Measurements from ENCODE around the gene UPF1. TPM values are rescaled to one million over a fixed set of nuclear protein-coding genes. Genes with fewer than 3 reads are reported as not detected.
A peak's percentile ranks its signal among the peaks of the same experiment; 100 is the strongest.

UPF1 gene
- total and polyA plus RNA-seq, 10 donors = 31.2 to 161 (median 84.4) TPM

DNA sequence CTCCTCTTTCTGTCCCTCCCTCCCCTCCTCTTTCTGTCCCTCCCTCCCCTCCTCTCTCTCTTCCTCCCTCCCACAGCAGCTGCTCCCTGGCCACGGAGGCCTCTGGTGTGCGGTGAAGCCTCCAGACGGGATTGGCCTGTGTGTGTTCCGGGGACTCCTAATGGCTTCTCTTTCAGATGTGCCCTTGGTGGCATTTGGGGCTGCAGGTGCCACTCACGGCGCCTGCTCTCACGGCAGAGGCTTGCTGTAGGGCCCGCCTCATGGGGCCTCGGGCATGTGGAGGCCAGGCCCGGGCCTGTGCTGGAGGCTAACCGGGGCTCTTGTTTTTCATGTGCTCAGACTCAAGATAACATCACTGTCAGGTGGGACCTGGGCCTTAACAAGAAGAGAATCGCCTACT lies 20.9 kb downstream of the UPF1 start:
- H3K36me3 ChIP-seq = peaks cover 5 to 99% (median 85%) of the 10 kb centered on the region in 6 donors

DNA sequence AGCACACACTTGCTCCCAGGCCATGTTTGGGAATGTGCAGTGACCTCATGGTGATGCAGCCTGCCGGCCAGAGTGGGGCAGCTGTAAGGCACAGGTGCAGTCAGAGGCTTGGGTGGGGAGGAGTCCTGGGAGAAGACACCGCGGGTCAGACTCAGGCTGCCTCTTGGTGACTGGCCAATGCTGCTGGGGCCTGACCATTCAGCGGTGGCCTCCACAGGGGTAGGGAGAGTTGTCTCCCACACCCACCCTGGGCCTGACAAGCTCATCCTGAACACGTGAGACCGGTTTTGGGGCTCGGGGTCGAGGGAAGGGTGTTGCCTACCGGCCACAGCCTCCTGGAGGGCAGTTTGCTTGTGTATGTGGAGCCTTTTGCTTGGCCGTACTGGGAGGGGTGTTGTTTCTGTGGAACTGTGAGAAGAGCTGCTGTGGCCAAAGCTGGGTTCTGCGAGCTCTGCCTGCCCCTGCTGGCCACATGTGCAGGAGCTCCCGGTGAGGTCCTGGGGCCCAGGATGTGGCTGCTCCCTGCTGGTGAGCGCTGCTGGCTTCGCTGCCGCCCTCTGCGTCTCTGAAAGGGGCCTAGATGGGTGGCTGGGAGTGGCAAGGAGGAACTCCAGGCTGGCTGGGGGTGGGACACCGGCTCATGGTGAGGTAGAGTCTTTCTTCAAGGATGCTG lies 22.1 kb downstream of the UPF1 start:
- intact Hi-C loops (cut with DNase I; ENCODE audit: low total_unique reads) = no loop called here
- DNase-seq = peak; percentile 75
- peak in 1 of 3 donors; percentile 51 for TF ChIP-seq POLR2AphosphoS5 (IDR thresholded peaks at IDR 0.05)
- TF ChIP-seq, protein P1, sequence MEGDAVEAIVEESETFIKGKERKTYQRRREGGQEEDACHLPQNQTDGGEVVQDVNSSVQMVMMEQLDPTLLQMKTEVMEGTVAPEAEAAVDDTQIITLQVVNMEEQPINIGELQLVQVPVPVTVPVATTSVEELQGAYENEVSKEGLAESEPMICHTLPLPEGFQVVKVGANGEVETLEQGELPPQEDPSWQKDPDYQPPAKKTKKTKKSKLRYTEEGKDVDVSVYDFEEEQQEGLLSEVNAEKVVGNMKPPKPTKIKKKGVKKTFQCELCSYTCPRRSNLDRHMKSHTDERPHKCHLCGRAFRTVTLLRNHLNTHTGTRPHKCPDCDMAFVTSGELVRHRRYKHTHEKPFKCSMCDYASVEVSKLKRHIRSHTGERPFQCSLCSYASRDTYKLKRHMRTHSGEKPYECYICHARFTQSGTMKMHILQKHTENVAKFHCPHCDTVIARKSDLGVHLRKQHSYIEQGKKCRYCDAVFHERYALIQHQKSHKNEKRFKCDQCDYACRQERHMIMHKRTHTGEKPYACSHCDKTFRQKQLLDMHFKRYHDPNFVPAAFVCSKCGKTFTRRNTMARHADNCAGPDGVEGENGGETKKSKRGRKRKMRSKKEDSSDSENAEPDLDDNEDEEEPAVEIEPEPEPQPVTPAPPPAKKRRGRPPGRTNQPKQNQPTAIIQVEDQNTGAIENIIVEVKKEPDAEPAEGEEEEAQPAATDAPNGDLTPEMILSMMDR (IDR thresholded peaks at IDR 0.05 in 8 of 11, conservative IDR thresholded peaks at IDR 0.05 in 3 of 11) = no peak
- WGBS, 5 donors = 85 to 96% (median 92%) methylated on average over 8 to 17 of the region's 17 CpGs
- no peak overlapping the region for H3K27ac ChIP-seq
- no peaks in the 10 kb centered on the region for H3K27me3 ChIP-seq (replicated peaks in 1 of 7)
- peaks cover 16 to 36% (median 22%) of the 10 kb centered on the region in 6 donors for H3K4me1 ChIP-seq
- H3K36me3 ChIP-seq = peaks cover 6 to 99% (median 90%) of the 10 kb centered on the region in 6 donors
- no peaks in the 10 kb centered on the region for H3K9me3 ChIP-seq
- H3K4me3 ChIP-seq = no peak overlapping the region

More for the DNA sequence above, 20.9 kb downstream of the UPF1 start:
- DNase-seq = no peak
- intact Hi-C loops (cut with DNase I; ENCODE audit: low total_unique reads) = no loop called here
- no peak overlapping the region for H3K4me3 ChIP-seq
- peaks cover 26 to 48% (median 34%) of the 10 kb centered on the region in 6 donors for H3K4me1 ChIP-seq
- TF ChIP-seq POLR2AphosphoS5 (IDR thresholded peaks at IDR 0.05) (no peak), POLR2A (IDR thresholded peaks at IDR 0.05) (no peak)
- TF ChIP-seq, protein P1 (IDR thresholded peaks at IDR 0.05 in 8 of 11, conservative IDR thresholded peaks at IDR 0.05 in 3 of 11) = no peak
- WGBS, 5 donors = 91 to 95% (median 92%) methylated on average over 12 of the region's 12 CpGs
- H3K27me3 ChIP-seq (replicated peaks in 1 of 7) = no peaks in the 10 kb centered on the region
- H3K9me3 ChIP-seq = no peaks in the 10 kb centered on the region
- no peak overlapping the region for H3K27ac ChIP-seq

DNA sequence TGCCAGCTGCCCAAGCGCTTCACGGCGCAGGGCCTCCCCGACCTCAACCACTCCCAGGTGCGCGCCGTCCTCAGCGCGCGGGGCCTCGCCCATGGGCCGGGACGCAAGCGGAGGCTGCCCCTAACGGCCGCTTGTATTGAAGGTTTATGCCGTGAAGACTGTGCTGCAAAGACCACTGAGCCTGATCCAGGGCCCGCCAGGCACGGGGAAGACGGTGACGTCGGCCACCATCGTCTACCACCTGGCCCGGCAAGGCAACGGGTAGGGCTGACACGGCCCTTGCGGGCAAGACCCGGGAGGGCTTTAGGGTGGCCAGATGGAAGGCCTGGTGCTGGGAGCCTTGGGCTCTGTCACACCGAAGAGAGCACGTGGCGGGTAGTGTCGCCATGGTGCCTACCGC lies 23.2 kb downstream of the UPF1 start:
- peaks cover 5 to 36% (median 15%) of the 10 kb centered on the region in 6 donors for H3K4me1 ChIP-seq
- peaks cover 8 to 100% (median 100%) of the 10 kb centered on the region in 6 donors for H3K36me3 ChIP-seq
- no peak for DNase-seq
- H3K27me3 ChIP-seq (replicated peaks in 1 of 7) = no peaks in the 10 kb centered on the region
- no peak overlapping the region for H3K27ac ChIP-seq
- TF ChIP-seq, protein P1 (IDR thresholded peaks at IDR 0.05 in 8 of 11, conservative IDR thresholded peaks at IDR 0.05 in 3 of 11) = no peak
- TF ChIP-seq POLR2A (IDR thresholded peaks at IDR 0.05) (no peak), POLR2AphosphoS5 (IDR thresholded peaks at IDR 0.05) (peak; percentile 17 to 74 (median 20))
- 95 to 98% (median 97%) methylated on average over 21 to 33 of the region's 33 CpGs for WGBS, 5 donors
- intact Hi-C loops (cut with DNase I; ENCODE audit: low total_unique reads) = no loop called here
- no peak overlapping the region for H3K4me3 ChIP-seq
- no peaks in the 10 kb centered on the region for H3K9me3 ChIP-seq

DNA sequence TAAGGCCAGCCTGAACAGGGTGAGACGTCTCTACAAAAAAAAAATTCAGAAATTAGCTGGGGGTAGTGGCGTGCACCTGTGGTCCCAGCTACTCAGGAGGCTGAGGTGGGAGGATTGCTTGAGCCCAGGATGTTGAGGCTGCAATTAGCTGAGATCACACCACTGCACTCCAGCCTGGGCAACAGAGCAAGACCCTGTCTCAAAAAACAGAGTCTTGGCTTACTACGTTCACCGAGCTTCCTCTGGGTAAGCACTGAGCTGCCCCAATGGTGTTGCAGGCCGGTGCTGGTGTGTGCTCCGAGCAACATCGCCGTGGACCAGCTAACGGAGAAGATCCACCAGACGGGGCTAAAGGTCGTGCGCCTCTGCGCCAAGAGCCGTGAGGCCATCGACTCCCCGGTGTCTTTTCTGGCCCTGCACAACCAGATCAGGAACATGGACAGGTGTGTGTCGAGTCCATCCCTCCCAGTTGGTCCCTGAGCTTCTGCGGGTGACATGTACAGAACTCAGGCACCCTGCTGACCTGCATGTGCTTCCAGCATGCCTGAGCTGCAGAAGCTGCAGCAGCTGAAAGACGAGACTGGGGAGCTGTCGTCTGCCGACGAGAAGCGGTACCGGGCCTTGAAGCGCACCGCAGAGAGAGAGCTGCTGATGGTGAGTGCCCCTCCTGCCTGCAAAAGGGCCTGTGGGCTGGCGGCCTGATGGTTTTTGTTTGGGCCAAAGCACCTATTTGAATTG lies 24.1 kb downstream of the UPF1 start:
- Histone ChIP-seq H3K4me3 (no peak overlapping the region), H3K27me3 (replicated peaks in 1 of 7) (no peaks in the 10 kb centered on the region), H3K36me3 (peaks cover 11 to 100% (median 100%) of the 10 kb centered on the region in 6 donors), H3K27ac (no peak overlapping the region), H3K9me3 (no peaks in the 10 kb centered on the region), H3K4me1 (peaks cover 0 to 36% (median 15%) of the 10 kb centered on the region in 6 donors)
- peak; percentile 67 for DNase-seq
- TF ChIP-seq POLR2AphosphoS5 (IDR thresholded peaks at IDR 0.05) = peak; percentile 18 to 59 (median 22)
- TF ChIP-seq, protein P1 (IDR thresholded peaks at IDR 0.05 in 8 of 11, conservative IDR thresholded peaks at IDR 0.05 in 3 of 11) = no peak
- TF ChIP-seq POLR2A (IDR thresholded peaks at IDR 0.05) = no peak
- WGBS, 5 donors = 91 to 97% (median 95%) methylated on average over 23 to 27 of the region's 27 CpGs
- intact Hi-C loops (cut with DNase I; ENCODE audit: low total_unique reads) = no loop called here

Data from spleen (tissue), 11 donors.